Tibial nerve (tissue), 4 donors: ENCODE data around the gene ARG2. TPM values are rescaled to one million over a fixed set of nuclear protein-coding genes. Genes with fewer than 3 reads are reported as not detected.

Experiments used
- DNase-seq, 2 donors: peaks; one replicate each; pipeline ENCODE4 v3.0.0-alpha.2; 2019; ENCODE audit warnings: low spot score in 2 of 2
- H3K27ac ChIP-seq, 4 donors: fragments of 200-600 bp; sonication (generic) in 3 of 4; one replicate each; pipeline ENCODE4 v1.5.1; 2017 to 2019; ENCODE audit warnings: mild to moderate bottlenecking in 1 of 4
- H3K27me3 ChIP-seq, 2 donors: fragments of 200-600 bp; sonication (generic) in 1 of 2; one replicate each; pipeline versions ENCODE4 v1.5.1 to v1.6.0; 2017 to 2019
- H3K36me3 ChIP-seq, 3 donors: fragments of 200-600 bp; sonication (generic); one replicate each; pipeline ENCODE4 v1.5.1; 2018 to 2019
- H3K4me1 ChIP-seq, 4 donors: fragments of 200-600 bp; sonication (generic) in 3 of 4; one replicate each; pipeline ENCODE4 v1.5.1; 2017 to 2019
- H3K4me3 ChIP-seq, 4 donors: fragments of 200-600 bp; sonication (generic) in 3 of 4; one replicate each; pipeline ENCODE4 v1.5.1; 2017 to 2019; ENCODE audit warnings: mild to moderate bottlenecking in 1 of 4, moderate library complexity in 1 of 4
- H3K9me3 ChIP-seq, 4 donors: fragments of 200-600 bp; sonication (generic) in 3 of 4; one replicate each; pipeline ENCODE4 v1.5.1; 2017 to 2019
- CTCF ChIP-seq, 5 experiments: fragments of 200-600 bp in 3 of 5; fragments of 450-650 bp in 2 of 5; sonication (generic) in 3 of 5; IDR thresholded peaks; one replicate each; pipeline ENCODE4 v1.5.1; 2016 to 2019; ENCODE audit warnings: antibody characterized with exemption in 5 of 5, mild to moderate bottlenecking in 3 of 5, moderate library complexity in 2 of 5
- EP300 ChIP-seq, 2 donors: sonication (generic); formaldehyde crosslinking; IDR thresholded peaks; one replicate each; pipeline ENCODE4 v1.6.1; 2017; ENCODE audit warnings: antibody characterized with exemption in 2 of 2, mild to moderate bottlenecking in 1 of 2
- POLR2A ChIP-seq, 2 donors: fragments of 450-650 bp; IDR thresholded peaks; one replicate each; pipeline ENCODE4 v1.6.1; 2017; ENCODE audit warnings: antibody characterized with exemption in 2 of 2, mild to moderate bottlenecking in 2 of 2, moderate library complexity in 2 of 2
- WGBS, 2 donors: methylation state at CpG; one replicate each; pipeline ENCODE4 v1.1.5; 2018; 5-methylcytosine and 5-hydroxymethylcytosine counted together
- total RNA-seq, 4 donors: library from RNA; depleted of rRNA; stranded (reverse); fragments of >200 nt; gene quantifications; one replicate each; pipeline ENCODE4 v1.1.0, GENCODE V29; 2016

Gene ARG2
- total RNA-seq, 4 donors from 2014 or later, result 0.44 to 21.3 (median 2.6) TPM

- TF ChIP-seq POLR2A (IDR thresholded peaks at IDR 0.05) (no peak), EP300 (IDR thresholded peaks at IDR 0.05) (no peak), CTCF (IDR thresholded peaks at IDR 0.05) (no peak)
- H3K9me3 ChIP-seq, result no peaks in the 10 kb centered on the region
- no peak overlapping the region for H3K4me3 ChIP-seq
- no peak overlapping the region for H3K27ac ChIP-seq
- no peaks in the 10 kb centered on the region for H3K27me3 ChIP-seq
- no peaks in the 10 kb centered on the region for H3K4me1 ChIP-seq
- DNase-seq, result no peak
- H3K36me3 ChIP-seq, result peaks cover 0 to 72% (median 0%) of the 10 kb centered on the region in 3 donors
- 72 to 76% methylated on average over 13 of the region's 13 CpGs for WGBS, 2 donors
Measured at GRCh38 chr14:67577181-67577808, 42.4 kb upstream of the ARG2 start.

- DNase-seq, result no peak
- 79 to 80% methylated on average over 16 of the region's 16 CpGs for WGBS, 2 donors
- no peak for TF ChIP-seq EP300 (IDR thresholded peaks at IDR 0.05)
- TF ChIP-seq POLR2A (IDR thresholded peaks at IDR 0.05), result no peak
- no peak for TF ChIP-seq CTCF (IDR thresholded peaks at IDR 0.05)
Measured at GRCh38 chr14:67577909-67578749, 41.6 kb upstream of the ARG2 start.

GRCh38 chr14:67579040-67579439 is 40.7 kb upstream of the ARG2 start:
- H3K27ac ChIP-seq, result no peak overlapping the region
- no peak for DNase-seq
- H3K27me3 ChIP-seq, result no peaks in the 10 kb centered on the region
- no peak for TF ChIP-seq CTCF (IDR thresholded peaks at IDR 0.05)
- no peak for TF ChIP-seq EP300 (IDR thresholded peaks at IDR 0.05)
- no peak for TF ChIP-seq POLR2A (IDR thresholded peaks at IDR 0.05)
- no peaks in the 10 kb centered on the region for H3K9me3 ChIP-seq
- no peak overlapping the region for H3K4me3 ChIP-seq
- peaks cover 0 to 70% (median 0%) of the 10 kb centered on the region in 3 donors for H3K36me3 ChIP-seq
- H3K4me1 ChIP-seq, result no peaks in the 10 kb centered on the region
- WGBS, 2 donors, result 79 to 82% methylated on average over 15 of the region's 15 CpGs

More at GRCh38 chr14:67577909-67578749, 41.6 kb upstream of the ARG2 start:
- no peak overlapping the region for H3K27ac ChIP-seq
- no peaks in the 10 kb centered on the region for H3K4me1 ChIP-seq
- H3K9me3 ChIP-seq, result no peaks in the 10 kb centered on the region
- H3K4me3 ChIP-seq, result no peak overlapping the region
- no peaks in the 10 kb centered on the region for H3K27me3 ChIP-seq
- H3K36me3 ChIP-seq, result peaks cover 0 to 72% (median 0%) of the 10 kb centered on the region in 3 donors

GRCh38 chr14:67579636-67580035 is 40.1 kb upstream of the ARG2 start:
- TF ChIP-seq CTCF (IDR thresholded peaks at IDR 0.05) (no peak), EP300 (IDR thresholded peaks at IDR 0.05) (no peak), POLR2A (IDR thresholded peaks at IDR 0.05) (no peak)
- Histone ChIP-seq H3K27me3 (no peaks in the 10 kb centered on the region), H3K4me1 (no peaks in the 10 kb centered on the region), H3K27ac (no peak overlapping the region), H3K9me3 (no peaks in the 10 kb centered on the region), H3K4me3 (no peak overlapping the region), H3K36me3 (peaks cover 0 to 64% (median 0%) of the 10 kb centered on the region in 3 donors)
- WGBS, 2 donors, result 90 to 95% methylated on average over 7 of the region's 7 CpGs
- DNase-seq, result no peak
